ENCODE results near the gene THAP4. TPM values are rescaled to one million over a fixed set of nuclear protein-coding genes. Genes with fewer than 3 reads are reported as not detected.

Gene THAP4
- total and polyA plus RNA-seq, 2 of the 13 experiments (the other 11 are each of a cell fraction or from before 2014, with no cell fraction given): 59.7 to 75.7 TPM

- TF ChIP-seq GTF3A (CRISPR knock-in tag; conservative IDR thresholded peaks at IDR 0.05) (no peak), MNT (IDR thresholded peaks at IDR 0.05) (peak; percentile 52), ZNF883 (CRISPR knock-in tag; IDR thresholded peaks at IDR 0.05; ENCODE audit: not compliant biosample characterization) (no peak), SP4 (CRISPR knock-in tag; IDR thresholded peaks at IDR 0.05) (no peak), CHD2 (IDR thresholded peaks at IDR 0.05; ENCODE audit: low read depth, low read length) (no peak), ZNF484 (CRISPR knock-in tag; IDR thresholded peaks at IDR 0.05; ENCODE audit: borderline replicate concordance, low read depth) (no peak), ZNF256 (CRISPR knock-in tag; conservative IDR thresholded peaks at IDR 0.05) (0 out of 2 replicates have a peak, but pooled peaks have one; percentile 67), ZNF589 (CRISPR knock-in tag; conservative IDR thresholded peaks at IDR 0.05) (no peak), ZNF558 (CRISPR knock-in tag; IDR thresholded peaks at IDR 0.05; ENCODE audit: borderline replicate concordance) (peak; percentile 51; the same call in 1 of the 2 replicates), RNF2 (conservative IDR thresholded peaks at IDR 0.05; ENCODE audit: low read depth) (no peak), AGO2 (optimal IDR thresholded peaks at IDR 0.05; ENCODE audit: low read depth, low read length) (peak; percentile 86), YEATS2 (CRISPR knock-in tag; IDR thresholded peaks at IDR 0.05; ENCODE audit: borderline replicate concordance) (no peak), MED1 (CRISPR knock-in tag; IDR thresholded peaks at IDR 0.05) (no peak; the same call in 1 of the 2 replicates)
- TF ChIP-seq, protein P1, sequence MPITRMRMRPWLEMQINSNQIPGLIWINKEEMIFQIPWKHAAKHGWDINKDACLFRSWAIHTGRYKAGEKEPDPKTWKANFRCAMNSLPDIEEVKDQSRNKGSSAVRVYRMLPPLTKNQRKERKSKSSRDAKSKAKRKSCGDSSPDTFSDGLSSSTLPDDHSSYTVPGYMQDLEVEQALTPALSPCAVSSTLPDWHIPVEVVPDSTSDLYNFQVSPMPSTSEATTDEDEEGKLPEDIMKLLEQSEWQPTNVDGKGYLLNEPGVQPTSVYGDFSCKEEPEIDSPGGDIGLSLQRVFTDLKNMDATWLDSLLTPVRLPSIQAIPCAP (CRISPR knock-in tag; IDR thresholded peaks at IDR 0.05; ENCODE audit: low read depth): no peak
- TF ChIP-seq, protein P2, sequence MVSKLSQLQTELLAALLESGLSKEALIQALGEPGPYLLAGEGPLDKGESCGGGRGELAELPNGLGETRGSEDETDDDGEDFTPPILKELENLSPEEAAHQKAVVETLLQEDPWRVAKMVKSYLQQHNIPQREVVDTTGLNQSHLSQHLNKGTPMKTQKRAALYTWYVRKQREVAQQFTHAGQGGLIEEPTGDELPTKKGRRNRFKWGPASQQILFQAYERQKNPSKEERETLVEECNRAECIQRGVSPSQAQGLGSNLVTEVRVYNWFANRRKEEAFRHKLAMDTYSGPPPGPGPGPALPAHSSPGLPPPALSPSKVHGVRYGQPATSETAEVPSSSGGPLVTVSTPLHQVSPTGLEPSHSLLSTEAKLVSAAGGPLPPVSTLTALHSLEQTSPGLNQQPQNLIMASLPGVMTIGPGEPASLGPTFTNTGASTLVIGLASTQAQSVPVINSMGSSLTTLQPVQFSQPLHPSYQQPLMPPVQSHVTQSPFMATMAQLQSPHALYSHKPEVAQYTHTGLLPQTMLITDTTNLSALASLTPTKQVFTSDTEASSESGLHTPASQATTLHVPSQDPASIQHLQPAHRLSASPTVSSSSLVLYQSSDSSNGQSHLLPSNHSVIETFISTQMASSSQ (IDR thresholded peaks at IDR 0.05; ENCODE audit: low read depth): no peak
- TF ChIP-seq, protein P2 (CRISPR knock-in tag; IDR thresholded peaks at IDR 0.05; ENCODE audit: borderline replicate concordance): no peak
- TF ChIP-seq, protein P3, sequence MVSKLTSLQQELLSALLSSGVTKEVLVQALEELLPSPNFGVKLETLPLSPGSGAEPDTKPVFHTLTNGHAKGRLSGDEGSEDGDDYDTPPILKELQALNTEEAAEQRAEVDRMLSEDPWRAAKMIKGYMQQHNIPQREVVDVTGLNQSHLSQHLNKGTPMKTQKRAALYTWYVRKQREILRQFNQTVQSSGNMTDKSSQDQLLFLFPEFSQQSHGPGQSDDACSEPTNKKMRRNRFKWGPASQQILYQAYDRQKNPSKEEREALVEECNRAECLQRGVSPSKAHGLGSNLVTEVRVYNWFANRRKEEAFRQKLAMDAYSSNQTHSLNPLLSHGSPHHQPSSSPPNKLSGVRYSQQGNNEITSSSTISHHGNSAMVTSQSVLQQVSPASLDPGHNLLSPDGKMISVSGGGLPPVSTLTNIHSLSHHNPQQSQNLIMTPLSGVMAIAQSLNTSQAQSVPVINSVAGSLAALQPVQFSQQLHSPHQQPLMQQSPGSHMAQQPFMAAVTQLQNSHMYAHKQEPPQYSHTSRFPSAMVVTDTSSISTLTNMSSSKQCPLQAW (CRISPR knock-in tag; IDR thresholded peaks at IDR 0.05): peak; percentile 45; the same call in 1 of the 2 replicates
- TF ChIP-seq, protein P4, sequence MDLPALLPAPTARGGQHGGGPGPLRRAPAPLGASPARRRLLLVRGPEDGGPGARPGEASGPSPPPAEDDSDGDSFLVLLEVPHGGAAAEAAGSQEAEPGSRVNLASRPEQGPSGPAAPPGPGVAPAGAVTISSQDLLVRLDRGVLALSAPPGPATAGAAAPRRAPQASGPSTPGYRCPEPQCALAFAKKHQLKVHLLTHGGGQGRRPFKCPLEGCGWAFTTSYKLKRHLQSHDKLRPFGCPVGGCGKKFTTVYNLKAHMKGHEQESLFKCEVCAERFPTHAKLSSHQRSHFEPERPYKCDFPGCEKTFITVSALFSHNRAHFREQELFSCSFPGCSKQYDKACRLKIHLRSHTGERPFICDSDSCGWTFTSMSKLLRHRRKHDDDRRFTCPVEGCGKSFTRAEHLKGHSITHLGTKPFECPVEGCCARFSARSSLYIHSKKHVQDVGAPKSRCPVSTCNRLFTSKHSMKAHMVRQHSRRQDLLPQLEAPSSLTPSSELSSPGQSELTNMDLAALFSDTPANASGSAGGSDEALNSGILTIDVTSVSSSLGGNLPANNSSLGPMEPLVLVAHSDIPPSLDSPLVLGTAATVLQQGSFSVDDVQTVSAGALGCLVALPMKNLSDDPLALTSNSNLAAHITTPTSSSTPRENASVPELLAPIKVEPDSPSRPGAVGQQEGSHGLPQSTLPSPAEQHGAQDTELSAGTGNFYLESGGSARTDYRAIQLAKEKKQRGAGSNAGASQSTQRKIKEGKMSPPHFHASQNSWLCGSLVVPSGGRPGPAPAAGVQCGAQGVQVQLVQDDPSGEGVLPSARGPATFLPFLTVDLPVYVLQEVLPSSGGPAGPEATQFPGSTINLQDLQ (CRISPR knock-in tag; IDR thresholded peaks at IDR 0.05): no peak
These were observed 77.4 kb downstream of the THAP4 start (continued) for GRCh38 chr2:241559323-241560161.
